HTERT RPE-1 (cell line): ENCODE measurements around the gene RALGAPA2.

ENCODE experiments used
- in situ Hi-C: fragments of 300-500 bp; cut with MboI; formaldehyde crosslinking; loops from 4 replicates; pipeline ENCODE4 v1.14.3; 2020; ENCODE audit warnings: low sequenced_read_pairs

RALGAPA2 gene

DNA sequence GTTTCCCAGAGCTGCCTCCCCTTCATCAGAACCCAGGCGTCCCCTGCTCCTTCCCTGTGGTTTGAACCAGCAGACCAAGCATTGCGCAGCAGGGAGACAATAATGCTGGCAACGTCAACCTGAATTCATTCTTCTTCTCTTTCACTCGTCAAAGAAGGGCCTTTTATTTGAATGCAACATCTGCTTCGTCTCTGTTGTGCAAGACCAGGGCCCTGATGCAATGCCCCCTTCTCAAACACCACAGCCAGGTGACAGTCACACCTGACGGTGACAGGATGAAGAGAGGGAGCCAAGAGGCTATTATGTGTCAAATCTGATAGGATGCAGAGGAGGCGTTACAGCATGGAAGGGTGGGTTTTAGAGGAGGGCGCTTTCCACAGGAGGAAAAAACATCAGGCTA lies 336.6 kb downstream of the RALGAPA2 start:
- in situ Hi-C loops: no loop called here

DNA sequence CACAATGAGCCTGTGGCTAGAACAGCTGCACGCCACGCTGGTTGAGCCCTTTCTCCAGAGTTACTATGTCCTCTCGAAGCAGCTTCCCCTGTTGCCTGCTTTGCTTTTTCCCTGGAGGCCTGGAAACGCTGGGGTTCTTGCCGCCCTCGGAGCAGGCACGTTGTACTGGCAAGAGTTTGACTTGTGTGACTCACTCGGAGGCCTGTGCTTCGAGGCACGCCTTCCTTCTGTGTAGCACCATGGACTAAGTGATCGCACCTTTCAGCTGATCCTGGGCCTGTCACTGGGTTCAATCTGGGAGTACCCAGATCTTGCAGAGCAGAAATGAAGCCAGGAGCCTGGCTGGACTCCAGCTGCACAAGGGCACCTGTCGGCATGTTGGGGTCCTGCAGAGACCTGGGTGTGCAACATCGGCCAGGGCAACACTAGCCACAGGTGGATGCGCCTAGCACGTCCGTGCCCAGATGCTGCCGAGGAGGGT lies 339.3 kb downstream of the RALGAPA2 start:
- in situ Hi-C loops: no loop called here

DNA sequence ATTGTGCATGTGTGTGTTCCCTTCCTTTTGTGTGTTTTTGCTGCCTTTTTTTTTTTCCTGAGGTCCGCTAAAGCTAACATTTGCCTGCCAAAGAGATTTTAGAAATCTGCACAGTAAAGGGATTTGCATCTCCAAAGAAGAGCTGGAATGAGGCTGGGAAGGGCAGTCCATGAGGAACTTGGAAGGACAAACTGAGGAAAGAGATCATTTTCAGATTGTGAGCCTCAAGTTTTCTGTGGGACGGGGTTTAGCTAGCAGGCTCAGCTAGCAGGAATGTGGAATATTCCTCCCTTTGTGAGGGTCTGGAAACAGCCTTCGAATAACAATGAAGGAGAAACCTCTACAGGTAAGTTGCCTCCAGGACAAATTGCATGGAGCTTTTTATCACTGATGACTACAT lies 340.8 kb downstream of the RALGAPA2 start:
- in situ Hi-C loops: no loop called here

DNA sequence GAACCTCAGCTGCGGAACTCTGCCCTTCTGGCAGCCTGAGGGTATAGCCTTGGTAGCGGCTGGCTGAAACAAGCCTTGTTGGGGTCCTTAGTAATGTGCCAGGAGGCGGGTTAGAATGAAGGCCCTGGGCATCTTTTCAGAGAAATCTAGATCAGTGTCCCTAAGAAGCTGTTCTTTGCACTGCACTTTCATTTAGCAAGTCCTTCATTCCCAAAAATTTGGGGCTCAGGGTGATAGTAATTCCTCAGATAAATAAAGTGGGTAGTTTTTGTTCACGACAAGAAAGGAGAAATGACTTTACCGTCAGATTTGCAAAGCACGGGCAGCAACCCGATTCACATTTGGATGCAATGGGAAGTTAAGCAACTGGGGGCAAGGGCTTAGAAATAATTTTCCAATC lies 341.4 kb downstream of the RALGAPA2 start:
- in situ Hi-C loops: no loop called here

DNA sequence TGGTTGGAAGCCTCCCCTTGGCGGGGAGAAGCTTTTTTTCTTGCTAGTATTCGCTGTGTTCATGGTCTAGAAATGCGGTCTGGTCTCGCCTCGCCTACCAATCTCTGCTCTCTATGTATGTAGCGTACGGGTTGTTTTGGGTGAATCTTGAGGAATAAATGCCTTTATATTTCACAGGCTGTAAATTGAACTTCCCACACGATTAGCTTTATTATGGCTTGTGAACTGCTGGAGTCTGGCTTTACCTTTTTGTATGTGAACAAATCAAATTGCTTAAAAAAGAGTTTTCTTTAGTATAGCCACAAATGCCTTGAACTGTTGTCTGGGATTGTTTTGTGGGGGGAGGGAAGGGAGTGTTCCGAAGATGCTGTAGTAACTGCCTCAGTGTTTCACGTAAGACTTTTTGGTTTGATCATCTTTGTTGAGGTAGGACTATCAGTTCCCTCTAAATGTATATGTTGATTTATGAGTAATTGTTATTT lies 342.3 kb downstream of the RALGAPA2 start:
- in situ Hi-C loops: no loop called here

DNA sequence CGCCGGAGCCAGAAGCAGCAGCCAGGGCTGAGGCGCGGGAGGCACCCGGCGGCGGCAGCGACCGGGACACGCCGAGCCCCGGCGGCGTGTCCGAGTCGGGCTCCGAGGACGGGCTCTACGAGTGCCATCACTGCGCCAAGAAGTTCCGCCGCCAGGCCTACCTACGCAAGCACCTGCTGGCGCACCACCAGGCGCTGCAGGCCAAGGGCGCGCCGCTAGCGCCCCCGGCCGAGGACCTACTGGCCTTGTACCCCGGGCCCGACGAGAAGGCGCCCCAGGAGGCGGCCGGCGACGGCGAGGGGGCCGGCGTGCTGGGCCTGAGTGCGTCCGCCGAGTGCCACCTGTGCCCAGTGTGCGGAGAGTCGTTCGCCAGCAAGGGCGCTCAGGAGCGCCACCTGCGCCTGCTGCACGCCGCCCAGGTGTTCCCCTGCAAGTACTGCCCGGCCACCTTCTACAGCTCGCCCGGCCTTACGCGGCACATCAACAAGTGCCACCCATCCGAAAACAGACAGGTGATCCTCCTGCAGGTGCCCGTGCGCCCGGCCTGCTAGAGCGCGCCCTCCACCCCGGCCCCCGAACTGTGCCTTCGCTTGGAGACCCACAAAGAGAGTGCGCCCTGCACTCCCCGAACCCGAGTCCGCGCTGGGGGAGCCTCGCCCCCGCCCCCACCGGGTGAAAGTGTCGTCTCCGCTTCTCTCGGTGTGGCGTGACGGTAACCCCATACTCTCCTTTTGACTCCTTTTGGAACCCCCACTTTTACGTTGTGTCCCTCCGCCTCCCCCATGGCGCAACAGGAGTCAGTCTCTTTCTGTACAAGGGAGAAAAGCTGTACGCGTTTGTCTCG lies 343.0 kb downstream of the RALGAPA2 start:
- in situ Hi-C loops: no loop called here

DNA sequence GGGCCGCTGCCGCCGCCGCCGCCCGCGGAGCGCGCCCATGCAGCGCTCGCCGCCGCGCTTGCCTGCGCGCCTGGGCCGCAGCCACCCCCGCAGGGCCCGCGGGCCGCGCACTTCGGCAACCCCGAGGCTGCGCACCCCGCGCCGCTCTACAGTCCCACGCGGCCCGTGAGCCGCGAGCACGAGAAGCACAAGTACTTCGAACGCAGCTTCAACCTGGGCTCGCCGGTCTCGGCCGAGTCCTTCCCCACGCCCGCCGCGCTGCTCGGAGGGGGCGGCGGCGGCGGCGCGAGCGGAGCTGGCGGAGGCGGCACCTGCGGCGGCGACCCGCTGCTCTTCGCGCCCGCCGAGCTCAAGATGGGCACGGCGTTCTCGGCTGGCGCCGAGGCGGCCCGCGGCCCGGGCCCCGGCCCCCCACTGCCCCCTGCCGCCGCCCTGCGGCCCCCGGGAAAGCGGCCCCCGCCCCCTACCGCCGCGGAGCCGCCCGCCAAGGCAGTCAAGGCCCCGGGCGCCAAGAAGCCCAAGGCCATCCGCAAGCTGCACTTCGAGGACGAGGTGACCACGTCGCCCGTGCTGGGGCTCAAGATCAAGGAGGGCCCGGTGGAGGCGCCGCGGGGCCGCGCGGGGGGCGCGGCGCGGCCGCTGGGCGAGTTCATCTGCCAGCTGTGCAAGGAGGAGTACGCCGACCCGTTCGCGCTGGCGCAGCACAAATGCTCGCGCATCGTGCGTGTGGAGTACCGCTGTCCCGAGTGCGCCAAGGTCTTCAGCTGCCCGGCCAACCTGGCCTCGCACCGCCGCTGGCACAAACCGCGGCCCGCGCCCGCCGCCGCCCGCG lies 343.8 kb downstream of the RALGAPA2 start:
- in situ Hi-C loops: no loop called here

DNA sequence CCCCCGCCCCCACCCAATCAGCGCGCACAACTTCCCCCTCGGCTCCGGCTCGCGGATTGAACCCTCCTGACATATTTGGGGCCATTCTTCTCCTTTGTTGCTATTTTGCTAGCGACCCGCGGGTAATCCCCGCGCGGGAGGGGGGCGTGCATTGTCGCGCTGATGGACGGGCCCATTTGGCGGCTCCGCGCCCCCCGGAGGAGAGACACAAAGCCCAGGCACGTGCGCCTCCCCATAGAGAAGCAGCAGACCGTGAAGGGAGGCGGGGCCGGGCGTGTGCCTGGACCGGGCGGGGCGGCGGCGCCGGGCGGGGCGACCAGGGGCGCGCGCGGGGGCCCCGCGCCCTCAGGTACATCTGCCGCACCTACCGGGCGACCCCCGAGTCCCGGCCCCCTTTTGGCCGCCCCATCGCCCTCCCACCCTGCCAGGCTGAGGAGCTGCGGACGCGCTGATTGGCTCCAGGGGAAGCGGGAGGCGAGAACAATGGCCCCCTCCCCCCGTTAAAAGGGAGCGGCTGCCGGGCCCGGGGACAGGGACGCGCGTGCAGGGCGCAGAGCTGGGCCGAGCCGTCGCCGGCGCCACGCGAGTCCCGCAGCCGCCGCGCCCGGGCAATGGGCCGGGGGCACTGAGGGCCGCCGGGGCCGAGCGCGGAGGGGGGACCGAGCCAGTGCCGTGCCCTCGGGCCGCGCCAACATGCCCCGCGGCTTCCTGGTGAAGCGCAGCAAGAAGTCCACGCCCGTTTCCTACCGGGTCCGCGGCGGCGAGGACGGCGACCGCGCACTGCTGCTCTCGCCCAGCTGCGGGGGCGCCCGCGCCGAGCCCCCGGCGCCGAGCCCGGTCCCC lies 344.6 kb downstream of the RALGAPA2 start, which contains the start of gene INSM1:
INSM1 (plus strand) TSS at position 530 of the 843 bp plus-strand sequence; CDS start at position 694, 164 bp downstream.
- in situ Hi-C loops: no loop called here

DNA sequence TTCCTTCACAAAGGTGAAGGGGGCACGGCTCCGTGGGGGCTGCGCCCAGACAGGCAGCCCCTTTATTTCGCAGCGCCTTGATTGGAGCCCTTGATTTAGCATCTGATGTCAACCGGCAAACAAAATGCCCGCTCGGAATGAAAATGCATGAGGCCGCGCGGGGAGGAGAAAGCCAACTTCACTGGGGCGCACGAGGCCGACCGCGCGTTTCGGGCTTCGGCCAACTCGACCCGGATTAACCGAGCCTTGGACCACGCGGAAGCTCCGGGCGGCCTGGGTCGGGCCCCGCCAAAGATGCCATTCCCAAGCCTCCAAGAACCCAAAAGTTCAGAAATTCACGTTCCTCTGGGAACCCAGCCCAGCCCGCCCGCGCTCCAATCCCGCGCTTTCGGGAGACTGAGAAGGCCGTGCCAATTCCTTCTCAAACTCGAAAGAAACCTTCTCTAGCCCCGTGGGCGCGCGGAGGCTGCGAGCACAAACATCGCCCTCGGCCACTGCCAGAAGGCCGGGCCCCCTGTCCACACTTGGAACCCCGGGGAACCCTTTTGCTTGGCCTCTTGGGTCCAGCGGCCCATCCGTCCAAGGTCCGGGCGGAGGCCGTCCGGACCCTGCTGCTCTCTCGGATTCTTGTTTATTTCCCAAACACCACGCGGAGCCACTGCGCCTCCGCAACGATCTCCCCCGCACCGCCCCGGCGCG lies 345.4 kb downstream of the RALGAPA2 start:
- in situ Hi-C loops: no loop called here

DNA sequence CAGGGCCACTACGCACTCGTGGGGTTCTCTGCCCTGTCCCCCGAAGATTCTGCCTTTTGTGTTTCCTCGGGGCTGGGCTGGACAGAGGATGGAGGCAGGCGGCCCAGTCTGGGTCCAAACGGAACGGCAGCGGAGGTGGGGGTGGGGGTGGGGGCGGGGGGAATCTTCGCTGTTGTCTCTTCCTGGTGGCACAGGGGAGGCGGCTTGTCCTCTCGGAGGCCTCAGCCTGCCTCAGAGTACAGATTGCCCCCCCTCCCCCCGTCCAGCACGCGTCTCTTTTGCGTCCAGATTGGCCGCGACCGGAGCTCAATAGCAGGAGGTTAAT lies 345.9 kb downstream of the RALGAPA2 start:
- in situ Hi-C loops: no loop called here

DNA sequence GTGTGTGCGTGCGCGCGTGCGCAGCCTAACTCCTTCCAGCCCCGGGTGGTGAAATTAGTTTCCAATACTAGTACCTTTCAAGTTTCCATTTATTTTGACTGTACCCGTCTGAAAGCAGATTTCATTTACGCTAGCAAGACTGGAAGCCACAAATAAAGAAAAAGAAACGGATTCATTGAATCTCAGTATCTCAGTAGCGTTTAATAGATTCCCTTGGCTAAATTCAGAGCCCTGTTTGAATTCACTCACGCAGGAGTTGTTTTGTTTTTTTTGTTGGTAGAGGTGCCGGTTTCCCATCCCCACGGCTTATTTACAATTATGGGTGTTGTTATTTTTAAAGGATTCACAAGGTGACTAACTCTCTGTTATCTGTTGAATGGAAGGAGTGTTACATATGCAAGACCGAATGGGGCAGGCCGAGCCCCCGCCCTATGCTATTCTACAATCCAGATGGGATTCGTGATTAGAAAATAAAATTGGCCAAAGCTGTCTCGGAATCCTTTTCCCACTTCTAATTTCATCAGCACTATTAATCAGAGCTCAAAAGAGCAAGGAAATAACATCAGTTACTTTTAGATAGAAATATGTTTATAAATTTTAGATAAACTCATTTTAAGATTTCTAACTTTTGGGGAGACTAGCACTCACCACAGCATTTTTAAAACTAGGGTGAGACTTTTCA lies 346.8 kb downstream of the RALGAPA2 start:
- in situ Hi-C loops: no loop called here

DNA sequence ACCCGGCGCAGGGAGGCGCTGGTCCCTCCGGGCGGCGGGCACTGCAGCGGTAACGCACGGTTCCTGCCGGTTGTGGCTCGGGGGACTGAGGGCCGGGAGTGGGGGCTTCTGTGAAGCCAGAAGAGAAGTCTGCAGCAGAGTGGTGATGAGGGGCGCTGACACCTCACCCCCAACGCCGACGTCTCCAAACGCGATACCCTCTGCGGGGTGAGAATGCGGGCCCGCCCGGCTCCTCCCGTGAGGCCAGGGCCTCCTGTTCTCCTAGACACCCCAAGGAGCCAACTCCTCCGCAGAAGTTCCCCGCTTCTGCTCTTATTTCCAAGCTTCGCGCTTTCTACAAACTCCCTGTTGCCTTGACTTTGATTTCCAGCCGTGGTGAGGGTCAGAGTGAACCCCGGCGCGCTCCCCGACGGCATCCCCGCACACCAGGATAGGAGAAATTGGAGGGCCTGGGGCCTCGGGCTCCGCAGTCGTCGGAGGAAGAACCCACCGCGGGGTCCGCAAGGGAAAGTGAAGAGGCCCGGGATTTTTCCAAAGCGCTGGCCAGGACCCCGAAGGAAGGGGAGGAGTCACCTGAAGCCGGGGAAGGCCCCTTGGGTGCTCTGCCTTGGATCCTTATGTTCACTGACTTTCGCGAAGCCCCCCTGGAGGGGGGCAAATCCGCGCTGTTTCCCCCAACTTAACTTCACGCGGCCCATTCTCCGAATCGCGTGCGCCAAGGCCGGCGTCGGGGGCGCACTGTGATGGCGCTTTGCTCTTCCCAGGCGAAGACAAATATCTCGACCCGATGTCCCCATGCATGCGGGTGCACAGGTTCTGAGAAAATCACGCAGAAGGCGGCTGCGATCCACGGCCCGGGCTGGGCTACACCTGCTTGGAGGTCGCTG lies 347.6 kb downstream of the RALGAPA2 start:
- in situ Hi-C loops: no loop called here

DNA sequence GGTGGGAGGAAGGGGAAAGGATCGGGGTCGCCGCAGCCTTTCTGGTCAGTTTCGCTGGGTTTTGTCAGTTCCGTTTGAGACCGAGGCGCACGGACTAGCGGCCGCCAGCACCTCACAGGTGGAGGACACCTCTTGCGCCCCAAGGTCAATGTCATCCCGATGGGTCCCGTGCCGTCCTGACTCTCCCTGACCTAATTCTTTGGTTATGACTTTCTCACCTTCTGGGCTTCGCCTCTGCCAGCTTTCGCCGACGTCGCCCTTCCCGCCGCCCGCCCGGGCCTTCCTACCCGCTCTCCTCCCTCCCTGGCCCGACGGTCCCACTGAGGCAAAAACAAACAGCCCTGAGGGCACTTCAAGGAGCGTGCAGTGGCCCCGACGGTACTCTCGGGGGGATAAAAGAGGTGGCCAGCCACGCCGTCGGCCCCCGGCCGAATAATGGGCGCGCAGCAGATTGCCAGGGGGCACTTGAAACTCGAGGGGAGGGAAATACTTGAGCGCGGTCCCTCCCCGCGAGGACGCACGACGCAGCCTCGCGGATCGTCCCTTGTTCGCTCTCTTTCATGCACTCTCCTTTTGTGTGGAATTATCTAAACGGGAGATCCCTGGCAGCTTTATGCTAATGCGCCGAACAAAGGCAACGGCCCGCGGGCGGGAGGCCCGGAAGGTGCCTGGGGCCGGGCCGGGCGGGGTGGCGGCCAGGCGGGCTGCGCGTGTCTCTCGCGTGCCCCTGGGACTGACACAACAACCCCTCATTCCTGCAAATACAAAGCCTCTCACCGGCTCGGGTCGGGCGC lies 348.4 kb downstream of the RALGAPA2 start:
- in situ Hi-C loops: no loop called here

DNA sequence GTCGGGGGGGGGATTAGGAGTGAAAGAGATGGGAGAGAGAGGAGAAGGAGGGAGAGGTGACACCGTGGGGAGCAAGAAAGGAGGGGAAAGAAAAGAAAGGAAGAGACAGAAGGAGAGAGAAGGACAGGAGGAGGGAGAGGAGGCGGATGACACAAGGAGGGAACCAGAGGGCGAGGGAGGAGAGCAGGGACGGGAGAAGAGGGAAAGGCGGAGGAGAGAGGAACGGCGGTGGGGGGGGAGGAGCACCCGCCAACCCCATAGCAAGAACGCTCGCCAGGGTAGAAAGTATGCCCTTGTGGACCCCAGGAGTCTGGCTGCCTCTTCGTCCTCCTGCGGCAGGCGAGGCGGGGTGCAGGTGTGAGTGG lies 349.0 kb downstream of the RALGAPA2 start:
- in situ Hi-C loops: no loop called here

DNA sequence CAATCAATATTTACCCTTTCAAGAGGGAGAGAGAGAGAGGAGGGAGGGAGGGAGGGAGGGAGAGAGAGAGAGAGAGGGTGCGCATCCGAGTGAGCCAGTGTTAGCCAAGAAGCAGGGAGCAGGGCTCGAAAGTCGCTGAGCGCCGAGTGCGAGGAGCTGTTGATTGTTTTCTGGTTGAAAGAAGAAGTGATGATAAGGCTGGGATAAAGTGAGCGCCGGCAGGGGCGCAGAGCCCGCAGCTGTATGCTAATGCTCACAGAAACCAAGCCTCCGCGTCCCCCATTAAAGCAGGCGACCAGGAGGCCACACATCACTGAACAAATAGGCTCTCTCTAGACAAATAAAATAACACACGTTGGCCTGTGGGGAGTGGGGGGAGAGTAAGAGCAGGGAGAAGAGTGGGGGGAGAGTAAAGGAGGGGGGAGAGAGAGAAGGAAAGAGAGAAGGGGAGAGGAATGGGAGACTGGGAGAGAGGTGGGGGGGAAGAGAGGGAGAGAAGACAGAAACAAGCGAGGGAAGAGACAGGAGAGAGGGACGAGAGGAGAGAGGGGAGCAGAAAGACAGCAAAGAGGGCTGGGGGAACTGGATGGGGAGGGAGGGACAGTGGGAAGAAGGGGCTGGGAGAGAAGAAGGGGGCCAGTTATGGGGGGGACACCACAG lies 349.5 kb downstream of the RALGAPA2 start:
- in situ Hi-C loops: no loop called here

DNA sequence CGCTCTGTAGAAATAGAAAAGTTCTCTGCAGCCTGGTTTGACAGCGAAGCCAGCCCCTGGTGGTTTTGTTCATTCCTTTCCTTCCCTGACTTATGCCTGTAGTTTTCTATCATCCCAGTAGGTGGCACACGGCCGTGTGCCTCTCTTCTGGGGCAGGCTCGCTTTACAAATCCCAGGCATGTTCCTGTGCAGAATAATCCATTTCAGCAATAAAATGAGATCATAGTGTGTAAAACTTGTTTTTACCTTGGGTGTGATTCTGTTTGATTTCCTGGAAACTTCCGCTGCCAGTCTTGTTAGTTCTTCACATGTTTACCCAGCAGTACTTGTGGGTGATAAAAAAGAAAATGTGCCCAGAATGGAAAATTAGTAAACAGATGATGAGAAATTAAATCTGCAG lies 352.0 kb downstream of the RALGAPA2 start:
- in situ Hi-C loops: no loop called here

DNA sequence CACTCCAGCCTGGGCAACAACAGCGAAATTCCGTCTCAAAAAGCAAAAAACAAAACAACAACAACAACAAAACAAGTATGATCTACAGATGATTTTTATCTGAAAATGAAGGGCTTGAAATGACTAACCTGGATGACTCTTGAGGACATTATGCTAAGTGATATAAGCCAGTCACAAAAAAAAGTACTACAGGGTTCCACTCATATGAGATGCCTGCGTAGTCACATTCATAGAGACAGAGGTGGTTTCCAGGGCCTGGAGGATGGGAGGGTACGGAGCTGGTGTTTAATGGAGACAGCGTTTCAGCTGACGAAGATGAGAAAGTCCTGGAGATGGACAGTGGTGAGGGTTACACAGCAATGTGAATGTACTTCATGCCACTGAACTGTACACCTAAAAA lies 352.8 kb downstream of the RALGAPA2 start:
- in situ Hi-C loops: no loop called here

DNA sequence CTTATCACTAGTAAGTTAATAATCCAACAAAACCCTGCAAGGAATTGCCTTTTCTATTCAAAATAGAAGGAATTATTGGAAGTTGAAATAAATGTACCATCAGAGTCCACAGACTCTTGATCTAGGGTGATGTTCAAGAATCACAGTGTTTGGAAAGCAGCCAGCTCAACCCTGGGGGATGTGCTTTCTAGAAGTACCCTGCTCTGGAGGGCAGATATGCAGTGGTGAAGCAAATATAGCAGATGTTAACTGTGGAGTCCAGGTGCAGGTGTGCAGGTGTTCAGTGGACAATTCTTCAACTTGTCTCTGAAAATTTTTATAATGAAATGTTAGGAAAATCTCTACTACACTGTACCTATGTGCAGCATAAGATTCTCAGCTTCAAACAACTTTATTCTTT lies 353.6 kb downstream of the RALGAPA2 start:
- in situ Hi-C loops: no loop called here
